ENCODE data around the gene C22orf31. TPM values are rescaled to one million over a fixed set of nuclear protein-coding genes. Genes with fewer than 3 reads are reported as not detected.
"Not testable (repeated sequence)": the region's sequence is repeated elsewhere in the genome, so short reads cannot be mapped to it uniquely, and the experiment has no call there.

Gene C22orf31
- total RNA-seq, 2 donors from 2014 or later: not detected

DNA sequence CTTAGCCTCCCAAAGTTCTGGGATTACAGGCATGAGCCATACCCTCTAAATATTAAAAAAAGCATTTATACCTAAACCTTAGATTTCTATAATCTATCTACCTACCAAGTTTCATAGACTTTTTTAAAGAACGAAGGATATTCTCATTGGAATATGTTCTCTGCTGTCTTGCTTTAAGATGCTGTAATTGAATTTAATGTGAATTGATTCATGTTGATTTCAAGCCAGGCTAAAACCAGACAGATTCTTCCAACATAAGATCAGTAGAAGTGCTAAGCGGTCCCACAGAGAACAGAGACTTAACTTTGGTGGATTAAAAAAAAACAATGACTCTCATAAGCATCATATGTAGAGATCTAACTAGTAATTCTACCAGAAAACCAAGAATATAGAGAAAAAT, 25.4 kb upstream of the C22orf31 start:
- ATAC-seq (no peak), DNase-seq (ENCODE audit: low spot score in 2 of 2) (no peak)
- Mint-ChIP-seq H3K36me3 (no peaks in the 10 kb centered on the region), H3K9me3 (no peaks in the 10 kb centered on the region), H3K27ac (no peak overlapping the region)

DNA sequence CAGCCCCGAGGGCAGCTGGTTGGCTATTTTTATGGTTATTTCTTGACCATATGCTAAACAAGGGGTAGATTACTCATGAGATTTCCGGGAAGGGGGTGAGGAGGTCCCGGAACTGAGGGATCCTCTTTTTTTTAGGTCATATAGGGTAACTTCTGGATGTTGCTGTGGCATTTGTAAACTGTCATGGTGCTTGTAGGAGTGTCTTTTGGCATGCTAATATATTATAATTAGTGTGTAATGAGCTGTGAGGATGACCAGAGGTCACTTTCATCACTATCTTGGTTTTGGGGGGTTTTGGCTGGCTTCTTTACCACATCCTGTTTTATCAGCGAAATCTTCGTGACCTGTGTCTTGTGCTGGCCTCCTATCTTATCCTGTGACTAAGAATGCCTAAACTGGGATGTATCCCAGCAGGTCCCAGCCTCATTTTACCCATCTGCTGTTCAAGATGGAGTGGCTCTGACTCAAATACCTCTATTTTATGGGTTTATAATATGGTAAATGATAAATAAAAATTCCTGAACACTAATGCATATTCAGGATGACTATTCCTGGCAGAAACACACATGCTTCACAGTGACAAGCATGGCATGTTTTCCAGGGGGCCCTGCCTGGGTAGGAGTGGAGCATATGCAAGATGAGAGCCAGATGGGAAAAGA, 22.4 kb upstream of the C22orf31 start:
- Mint-ChIP-seq H3K36me3 (no peaks in the 10 kb centered on the region), H3K9me3 (no peaks in the 10 kb centered on the region), H3K27ac (no peak overlapping the region)
- ATAC-seq (no peak), DNase-seq (ENCODE audit: low spot score in 2 of 2) (no peak)

DNA sequence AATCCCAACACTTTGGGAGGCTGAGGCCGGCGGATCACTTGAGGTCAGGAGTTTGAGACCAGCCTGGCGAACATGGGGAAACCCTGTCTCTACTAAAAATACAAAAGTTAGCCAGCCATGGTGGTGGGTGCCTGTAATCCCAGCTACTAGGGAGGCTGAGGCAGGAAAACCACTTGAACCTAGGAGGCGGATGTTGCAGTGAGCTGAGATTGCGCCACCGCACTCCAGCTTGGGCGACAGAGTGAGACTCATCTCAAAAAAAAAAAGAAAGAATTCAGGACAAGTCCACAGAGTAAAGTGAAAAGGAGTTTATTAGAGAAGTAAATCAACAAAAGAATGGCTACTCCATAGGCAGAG, 21.9 kb upstream of the C22orf31 start:
- not testable (repeated sequence) for H3K9me3 Mint-ChIP-seq; ATAC-seq; H3K36me3 Mint-ChIP-seq; DNase-seq (ENCODE audit: low spot score in 2 of 2); H3K27ac Mint-ChIP-seq

DNA sequence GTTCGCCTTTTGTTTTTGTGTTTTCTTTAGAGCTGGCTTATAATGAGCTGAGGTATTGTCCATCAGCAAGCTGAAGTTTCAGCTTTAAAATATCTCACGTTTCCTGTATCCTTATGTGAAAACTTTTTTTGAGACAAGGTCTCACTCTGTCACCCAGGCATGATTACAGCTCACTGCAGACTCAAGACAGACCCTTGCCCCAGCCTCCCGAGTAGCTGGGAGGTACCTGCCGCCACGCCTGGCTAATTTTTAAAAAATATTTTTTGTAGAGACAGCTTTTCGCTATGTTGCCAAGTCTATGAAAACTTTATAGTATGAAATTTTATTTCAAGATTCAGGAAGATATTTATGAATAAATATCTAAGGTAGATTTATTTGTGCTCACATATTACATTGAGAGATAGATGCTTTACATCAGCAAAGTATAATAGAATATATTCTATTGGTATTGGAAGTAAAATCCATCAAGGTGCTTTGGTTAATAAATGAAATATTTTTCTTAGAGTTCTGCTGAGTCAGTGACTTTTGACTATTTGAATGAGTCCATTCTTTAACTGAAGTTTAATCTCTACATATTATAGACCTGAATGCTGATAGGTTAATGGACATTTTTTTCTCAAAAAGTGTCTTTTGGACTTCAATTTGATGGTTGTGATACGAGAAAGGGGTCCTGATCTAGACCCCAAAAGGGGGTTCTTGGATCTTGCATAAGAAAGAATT, 21.4 kb upstream of the C22orf31 start:
- Mint-ChIP-seq H3K27ac (peak overlapping the region in 1 of 2 donors; percentile 29), H3K36me3 (no peaks in the 10 kb centered on the region), H3K9me3 (no peaks in the 10 kb centered on the region)
- ATAC-seq (no peak), DNase-seq (ENCODE audit: low spot score in 2 of 2) (no peak)

GRCh38 chr22:29081517-29082236, 20.0 kb upstream of the C22orf31 start:
- Mint-ChIP-seq H3K9me3 (no peaks in the 10 kb centered on the region), H3K27ac (no peak overlapping the region), H3K36me3 (no peaks in the 10 kb centered on the region)
- no peak for ATAC-seq
- DNase-seq (ENCODE audit: low spot score in 2 of 2): no peak

DNA sequence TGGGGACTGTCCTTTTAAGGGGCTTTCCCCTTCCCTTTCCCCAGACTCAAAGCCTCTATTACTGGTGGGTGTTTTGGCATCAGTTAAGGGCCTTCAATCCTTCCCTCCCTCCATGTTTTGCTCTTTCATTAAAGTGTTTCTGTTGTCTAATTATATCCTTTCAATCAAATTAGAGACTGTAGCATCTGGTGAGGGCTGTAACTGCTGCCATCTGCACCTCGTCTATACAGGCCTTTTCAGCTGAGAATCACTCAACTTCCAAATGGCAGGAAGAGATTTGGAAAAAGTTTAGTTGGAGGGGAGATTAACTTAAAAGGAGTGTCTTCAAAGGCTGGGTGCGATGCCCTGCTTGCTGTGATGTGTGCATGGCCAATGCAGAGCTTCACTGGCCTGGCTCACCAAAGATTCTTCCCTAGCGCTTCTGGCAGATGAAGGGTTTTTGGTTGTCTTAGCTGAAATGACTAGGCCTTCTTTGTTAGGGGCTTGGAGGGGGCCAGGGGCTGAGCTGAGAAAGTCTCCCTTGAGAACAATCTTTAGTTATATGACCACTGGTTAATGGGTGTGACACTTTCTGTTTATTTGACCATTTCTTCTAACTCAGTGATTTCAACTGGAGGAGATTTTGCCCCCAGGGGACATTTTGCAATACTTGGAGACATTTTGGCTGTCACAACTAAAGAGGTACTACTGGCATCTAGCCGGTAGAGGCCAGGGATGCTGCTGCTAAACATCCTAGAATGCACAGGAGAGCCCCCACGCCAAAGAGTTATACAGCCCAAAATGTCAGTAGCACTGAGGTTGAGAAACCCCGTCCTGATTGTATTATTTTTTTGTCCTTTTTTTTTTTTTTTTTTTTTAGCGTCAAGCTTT, 18.7 kb upstream of the C22orf31 start:
- no peaks in the 10 kb centered on the region for H3K9me3 Mint-ChIP-seq
- DNase-seq (ENCODE audit: low spot score in 2 of 2) (no peak), ATAC-seq (no peak)
- no peaks in the 10 kb centered on the region for H3K36me3 Mint-ChIP-seq
- H3K27ac Mint-ChIP-seq: no peak overlapping the region

DNA sequence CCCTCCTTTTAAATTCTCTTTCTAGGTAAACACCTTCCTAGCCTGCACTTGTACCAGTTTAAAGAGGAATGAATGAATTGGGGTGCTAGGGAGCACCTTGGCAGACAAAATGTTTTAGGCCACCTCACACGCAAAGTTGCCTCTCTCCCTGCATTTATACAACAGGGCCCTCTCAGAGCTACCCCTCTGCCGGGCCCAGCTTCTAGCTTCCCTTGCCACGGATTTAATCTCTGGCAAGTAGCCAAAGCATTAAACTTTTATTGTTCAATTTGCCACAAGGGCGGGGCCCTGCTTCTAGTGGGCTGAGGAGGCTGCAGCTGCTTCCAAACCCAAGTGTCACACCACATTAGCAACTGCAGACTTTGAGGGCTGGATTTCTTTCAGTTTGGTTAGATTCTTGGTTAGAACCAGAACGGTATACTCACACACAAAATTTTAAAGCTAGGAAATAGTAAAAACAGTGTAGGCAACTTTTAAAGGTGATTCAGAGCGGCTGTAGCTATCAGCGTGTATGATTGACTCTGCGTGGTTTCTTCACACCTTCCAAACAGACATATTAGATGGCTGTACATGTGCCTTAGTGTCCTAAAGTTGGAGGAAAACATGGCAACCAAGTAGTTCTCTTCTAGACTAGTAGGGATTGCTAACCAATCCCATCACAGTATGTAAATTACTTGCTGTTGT, 17.7 kb upstream of the C22orf31 start:
- DNase-seq (ENCODE audit: low spot score in 2 of 2) (no peak), ATAC-seq (no peak)
- Mint-ChIP-seq H3K27ac (no peak overlapping the region), H3K36me3 (no peaks in the 10 kb centered on the region), H3K9me3 (no peaks in the 10 kb centered on the region)

DNA sequence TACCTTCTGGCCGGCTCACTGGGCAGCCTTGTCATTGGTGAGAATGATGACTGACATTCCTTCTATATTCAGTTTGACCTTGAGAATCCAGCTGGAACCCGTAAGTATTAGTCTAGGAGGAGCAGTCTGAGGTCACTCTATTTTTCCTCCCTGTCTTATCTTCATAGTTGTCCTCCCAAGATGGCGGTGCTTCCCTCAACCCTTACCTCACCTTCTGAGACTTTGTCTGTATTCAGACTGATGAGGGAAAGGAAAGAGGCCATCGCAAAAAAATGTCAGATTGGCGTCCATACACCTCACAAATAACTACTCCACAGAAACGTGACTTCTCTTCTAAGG, 17.2 kb upstream of the C22orf31 start:
- H3K27ac Mint-ChIP-seq: no peak overlapping the region
- no peak for DNase-seq (ENCODE audit: low spot score in 2 of 2)
- no peaks in the 10 kb centered on the region for H3K36me3 Mint-ChIP-seq
- H3K9me3 Mint-ChIP-seq: no peaks in the 10 kb centered on the region
- ATAC-seq: no peak

DNA sequence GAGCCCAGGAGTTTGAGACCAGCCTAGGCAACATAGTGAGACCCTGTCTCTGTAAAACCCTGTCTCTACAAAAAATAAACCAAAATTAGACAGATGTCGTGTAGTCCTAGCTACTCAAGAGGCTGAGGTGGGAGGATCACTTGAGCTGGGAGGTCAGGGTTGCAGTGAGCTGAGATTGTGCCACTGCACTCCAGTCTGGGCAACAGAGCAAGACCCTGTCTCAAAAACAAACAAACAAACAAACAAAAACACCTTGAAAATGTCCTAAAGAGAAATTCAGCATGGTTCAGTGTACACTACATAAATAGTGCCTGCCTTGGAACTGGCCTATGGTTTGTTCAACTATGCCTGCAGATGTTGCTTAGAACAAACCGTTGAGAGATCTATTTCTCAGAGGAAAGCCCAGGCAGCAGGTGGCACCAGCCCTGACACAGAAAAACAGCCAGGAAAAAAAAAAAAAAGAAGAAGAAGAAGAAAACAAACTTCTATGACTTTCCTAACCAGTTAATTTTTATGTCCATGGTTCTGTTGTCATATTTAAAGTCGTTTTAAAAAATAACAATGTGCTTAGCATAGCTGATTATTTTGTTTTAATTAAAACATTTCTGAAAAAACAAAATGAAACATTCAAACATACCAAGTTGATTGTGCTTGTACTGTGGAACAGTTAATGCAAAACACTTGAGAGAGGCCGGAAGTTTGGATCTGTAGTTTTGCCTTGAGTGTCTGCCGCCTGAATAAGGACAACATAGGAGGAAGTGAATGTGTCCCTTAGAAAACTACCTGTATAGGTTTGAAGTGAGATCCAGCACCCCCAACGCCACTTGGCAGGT, 16.6 kb upstream of the C22orf31 start:
- ATAC-seq (no peak), DNase-seq (ENCODE audit: low spot score in 2 of 2) (no peak)
- H3K27ac Mint-ChIP-seq: no peak overlapping the region
- no peaks in the 10 kb centered on the region for H3K36me3 Mint-ChIP-seq
- H3K9me3 Mint-ChIP-seq: no peaks in the 10 kb centered on the region

DNA sequence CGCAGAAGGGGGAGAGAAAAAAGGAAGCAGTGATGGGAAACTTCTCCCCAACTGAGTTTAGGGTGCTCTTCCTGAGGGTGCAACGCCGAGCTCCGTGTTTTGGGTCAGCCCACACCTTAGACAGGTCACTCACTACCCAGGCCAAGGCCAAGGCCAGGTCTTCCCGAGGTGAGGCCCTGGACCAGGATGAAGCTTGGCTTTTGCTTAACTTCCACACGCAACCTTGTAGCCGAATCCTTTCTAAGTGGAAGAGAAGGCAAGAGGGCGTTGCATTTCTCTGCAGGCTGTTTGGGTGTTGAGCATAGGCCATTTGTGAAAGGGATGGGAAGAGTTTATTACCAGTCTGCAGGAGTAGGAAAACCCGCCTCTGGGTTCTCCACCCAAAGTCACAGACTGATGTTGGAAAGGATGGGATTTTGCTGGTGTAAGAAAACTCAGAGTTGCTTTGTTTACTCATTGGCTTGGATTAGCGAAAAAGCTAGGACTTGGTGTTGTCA, 12.7 kb upstream of the C22orf31 start:
- no peaks in the 10 kb centered on the region for H3K9me3 Mint-ChIP-seq

DNA sequence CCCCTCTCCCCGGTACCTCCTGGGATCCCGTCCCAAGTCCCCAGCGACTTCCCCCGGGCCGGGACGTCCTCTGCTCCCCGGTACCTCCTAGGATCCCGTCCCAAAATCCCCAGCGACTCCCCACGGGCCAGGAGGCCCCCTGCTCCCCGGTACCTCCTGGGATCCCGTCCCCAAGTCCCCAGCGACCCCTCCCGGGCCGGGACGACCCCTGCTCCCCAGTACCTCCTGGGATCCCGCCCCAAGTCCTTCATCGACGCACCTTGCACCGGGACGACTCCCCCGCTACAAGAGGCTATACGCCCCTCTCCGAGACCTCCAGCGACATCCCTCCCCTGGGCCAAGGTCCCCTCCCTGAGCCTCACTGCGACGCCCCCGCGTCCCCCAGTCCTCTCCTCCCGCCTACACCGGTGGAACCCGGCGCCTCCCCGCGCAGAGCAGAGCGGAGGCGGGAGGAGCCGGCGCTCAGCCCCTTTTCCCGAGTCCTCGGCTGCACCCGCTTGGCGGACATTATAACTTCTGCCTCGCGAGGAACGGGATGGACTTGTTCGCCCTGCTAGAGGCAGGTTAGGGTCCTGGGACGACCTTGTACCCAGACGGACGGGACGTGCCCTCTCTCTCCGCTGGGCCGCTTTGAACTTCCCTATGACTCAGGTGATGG, 12.1 kb upstream of the C22orf31 start:
- peak in 1 of 2 donors; percentile 15 for DNase-seq (ENCODE audit: low spot score in 2 of 2)
- no peak for ATAC-seq

More for the DNA sequence above, 12.7 kb upstream of the C22orf31 start:
- H3K36me3 Mint-ChIP-seq: no peaks in the 10 kb centered on the region
- H3K27ac Mint-ChIP-seq: no peak overlapping the region
- DNase-seq (ENCODE audit: low spot score in 2 of 2) (no peak), ATAC-seq (no peak)

GRCh38 chr22:29072979-29073617, 11.5 kb upstream of the C22orf31 start, which contains the start of gene KREMEN1:
Gene KREMEN1, plus strand, starts transcription at chr22:29073035. Its CDS starts 96 bp downstream, at chr22:29073131.
- Mint-ChIP-seq H3K27ac (no peak within 1 kb of the TSS), H3K36me3 (no peaks in the 10 kb centered on the region), H3K9me3 (no peaks in the 10 kb centered on the region)
- DNase-seq (ENCODE audit: low spot score in 2 of 2): no peak
- ATAC-seq: peak in 1 of 2 donors; percentile 2

More for the DNA sequence above, 12.1 kb upstream of the C22orf31 start:
- no peak overlapping the region for H3K27ac Mint-ChIP-seq
- H3K36me3 Mint-ChIP-seq: no peaks in the 10 kb centered on the region
- no peaks in the 10 kb centered on the region for H3K9me3 Mint-ChIP-seq

DNA sequence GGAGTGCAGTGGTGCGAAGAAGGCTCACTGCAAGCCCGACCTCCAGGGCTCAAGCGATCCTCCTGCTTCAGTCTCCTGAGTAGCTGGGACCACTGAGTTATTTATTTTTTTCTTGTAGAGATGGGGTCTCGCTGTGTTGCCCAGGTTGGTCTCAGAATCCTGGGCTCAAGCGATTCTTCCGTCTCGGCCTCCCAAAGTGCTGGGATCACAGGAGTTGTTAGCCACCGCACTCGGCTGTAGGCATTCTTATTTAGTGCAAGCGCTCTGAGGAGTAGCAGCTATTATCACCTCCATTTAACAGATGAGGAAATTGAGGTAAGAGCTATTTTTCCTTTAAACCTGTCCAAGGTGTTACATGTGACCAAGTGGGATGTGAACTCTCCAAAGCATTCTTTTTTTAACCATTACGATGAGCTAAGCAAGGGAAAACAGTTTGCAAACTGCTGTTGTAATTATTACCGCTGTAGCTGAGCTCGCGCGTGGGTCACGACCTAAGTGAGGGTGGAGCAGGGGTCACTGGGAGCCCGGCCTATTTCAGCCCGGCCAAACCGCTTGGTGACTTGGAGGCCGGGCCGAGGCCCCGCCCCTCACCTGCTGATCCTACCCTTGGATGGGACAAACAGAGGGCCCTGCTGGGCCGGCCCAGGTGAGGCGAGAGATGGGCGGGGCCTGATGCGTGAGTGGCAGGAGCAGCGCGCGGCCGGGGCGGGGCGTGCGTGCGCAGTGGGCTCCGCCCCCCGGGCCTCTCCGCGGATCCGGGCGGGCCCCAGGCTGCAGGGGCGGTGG, 10.8 kb upstream of the C22orf31 start:
- peak; percentile 92 to 96 for ATAC-seq
- DNase-seq (ENCODE audit: low spot score in 2 of 2): peak; percentile 82 to 91
- Mint-ChIP-seq H3K9me3 (no peaks in the 10 kb centered on the region), H3K27ac (no peak overlapping the region), H3K36me3 (no peaks in the 10 kb centered on the region)
